MM.1S (cell line): ENCODE data around the gene CBARP.

Source experiments
- CTCF ChIP-seq: fragments of 300-600 bp; sonication (generic); IDR thresholded peaks from 2 replicates; pipeline ENCODE4 v1.5.1; 2016; ENCODE audit warnings: antibody characterized with exemption, low read length, mixed read lengths
- EZH2 ChIP-seq: fragments of 300-600 bp; sonication (generic); optimal IDR thresholded peaks from 2 replicates; pipeline ENCODE3; 2017; ENCODE audit warnings: low read depth, mild to moderate bottlenecking, antibody characterized with exemption, low read length, mixed read lengths

DNA sequence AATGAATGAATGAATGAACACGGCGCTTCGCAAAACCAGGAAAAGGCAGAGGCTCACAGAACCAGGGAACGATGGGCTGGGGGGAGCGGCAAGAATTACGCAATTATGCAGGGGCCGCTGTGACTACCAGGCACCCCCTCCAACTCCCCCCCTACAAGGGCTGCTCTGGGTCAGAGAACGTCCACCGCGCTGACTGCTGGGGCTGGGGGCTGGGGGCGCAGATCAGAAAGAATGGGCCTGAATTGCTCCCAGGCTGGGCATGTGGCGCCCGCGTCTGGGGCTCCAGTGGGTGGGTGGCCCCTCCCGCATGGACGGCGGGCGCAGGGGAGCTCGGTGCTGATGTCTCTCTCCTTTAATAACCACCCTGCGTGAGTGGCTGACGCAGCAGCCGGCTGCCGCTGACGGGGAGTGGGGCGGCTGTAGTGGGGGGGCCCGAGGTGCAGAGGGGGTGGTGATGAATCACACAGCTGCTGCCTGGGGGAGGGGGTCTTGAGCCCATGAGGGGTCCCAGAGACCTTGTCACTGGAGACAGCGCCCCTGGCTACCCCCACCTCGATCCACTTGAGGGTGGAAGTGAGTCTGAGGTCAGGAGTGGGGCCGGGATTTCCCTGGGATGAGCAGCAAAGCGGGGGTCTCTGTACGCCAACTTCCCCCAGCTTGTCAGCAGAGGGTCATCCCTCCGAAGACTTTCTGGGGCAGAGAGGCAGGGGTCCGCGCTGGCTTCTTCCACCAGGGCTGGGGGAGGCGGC lies 29.8 kb upstream of the CBARP start:
- no peak for TF ChIP-seq CTCF
- TF ChIP-seq EZH2, result no peak
